Effector memory CD4-positive, alpha-beta T cell (primary cell): ENCODE results near the gene NRP1.
A peak's percentile ranks its signal among the peaks of the same experiment; 100 is the strongest.
"Not testable (repeated sequence)": the region's sequence is repeated elsewhere in the genome, so short reads cannot be mapped to it uniquely, and the experiment has no call there.

ENCODE experiments used
- DNase-seq, 3 donors: peaks; one replicate each; pipeline ENCODE4 v3.0.0-alpha.2; 2020
- H3K27ac ChIP-seq: 2 replicates; pipeline ENCODE4 v1.7.0; 2013; ENCODE audit warnings: mild to moderate bottlenecking, low read length, moderate library complexity; ENCODE audit not compliant: insufficient read depth, poor library complexity, severe bottlenecking
- H3K27me3 ChIP-seq: replicated peaks from 2 replicates; pipeline ENCODE4 v1.7.0; 2013; ENCODE audit warnings: mild to moderate bottlenecking, low read length; ENCODE audit not compliant: insufficient read depth, control insufficient read depth, poor library complexity, severe bottlenecking
- H3K36me3 ChIP-seq: 2 replicates; pipeline ENCODE4 v1.7.0; 2013; ENCODE audit warnings: mild to moderate bottlenecking, low read length, moderate library complexity; ENCODE audit not compliant: control insufficient read depth, insufficient read depth
- H3K4me1 ChIP-seq: 2 replicates; pipeline ENCODE4 v1.7.0; 2013; ENCODE audit warnings: low read length, mild to moderate bottlenecking; ENCODE audit not compliant: control insufficient read depth, insufficient read depth, poor library complexity, severe bottlenecking
- H3K4me3 ChIP-seq: 2 replicates; pipeline ENCODE4 v1.7.0; 2013; ENCODE audit warnings: low read length, low read depth, mild to moderate bottlenecking; ENCODE audit not compliant: insufficient read depth, poor library complexity, severe bottlenecking
- H3K9me3 ChIP-seq: 2 replicates; pipeline ENCODE4 v1.7.0; 2013; ENCODE audit warnings: mild to moderate bottlenecking, low read length, moderate library complexity; ENCODE audit not compliant: control insufficient read depth
- total RNA-seq, 3 donors: gene quantifications; one replicate each; lab custom pipeline; 2026; lab: John Stamatoyannopoulos, UW

The NRP1 gene
- total RNA-seq: 0.17 to 0.44 (median 0.39) reads per million in 3 donors

DNA sequence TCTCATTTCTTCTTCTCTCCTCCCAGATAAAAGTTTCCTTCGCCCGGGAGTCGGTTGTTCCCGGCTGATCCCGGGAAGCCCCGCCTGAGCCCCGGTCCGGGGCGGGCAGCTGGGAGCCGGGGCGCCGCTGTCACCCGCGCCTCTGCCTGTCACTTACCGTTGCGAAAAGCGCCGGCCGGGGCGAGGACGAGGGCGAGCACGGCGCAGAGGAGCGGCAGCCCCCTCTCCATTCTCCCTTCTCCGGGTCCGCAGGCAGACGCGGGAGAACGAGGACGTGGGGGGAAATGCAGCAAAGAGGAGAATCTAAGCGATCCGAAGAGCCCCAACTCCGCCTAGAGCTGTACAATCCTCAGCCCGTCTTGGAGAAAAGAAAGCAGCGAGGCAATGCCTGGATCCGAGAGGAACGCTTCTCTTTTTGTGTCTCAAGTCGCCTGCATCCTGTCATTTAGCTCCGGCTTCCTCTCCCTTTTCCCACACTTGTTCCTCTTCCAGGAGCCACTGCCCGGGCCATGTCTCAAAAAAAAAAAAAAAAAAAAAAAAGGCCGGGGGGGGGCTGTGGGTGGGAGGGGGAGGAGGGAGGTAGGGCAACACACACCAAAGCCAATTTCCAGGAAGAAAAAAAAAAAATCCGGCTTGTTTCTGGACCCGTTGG, at the start of gene NRP1:
Gene NRP1 (minus strand): TSS at position 515 of the 652 bp plus-strand sequence. CDS start 285 bp downstream, at position 230.
- Histone ChIP-seq H3K36me3 (no peaks in the 10 kb centered on the region), H3K9me3 (no peaks in the 10 kb centered on the region), H3K4me1 (peaks cover 32% of the 10 kb centered on the region), H3K27me3 (peaks cover 43% of the 10 kb centered on the region), H3K4me3 (peak within 1 kb of the TSS; percentile 66), H3K27ac (no peak within 1 kb of the TSS)
- no peak for DNase-seq

DNA sequence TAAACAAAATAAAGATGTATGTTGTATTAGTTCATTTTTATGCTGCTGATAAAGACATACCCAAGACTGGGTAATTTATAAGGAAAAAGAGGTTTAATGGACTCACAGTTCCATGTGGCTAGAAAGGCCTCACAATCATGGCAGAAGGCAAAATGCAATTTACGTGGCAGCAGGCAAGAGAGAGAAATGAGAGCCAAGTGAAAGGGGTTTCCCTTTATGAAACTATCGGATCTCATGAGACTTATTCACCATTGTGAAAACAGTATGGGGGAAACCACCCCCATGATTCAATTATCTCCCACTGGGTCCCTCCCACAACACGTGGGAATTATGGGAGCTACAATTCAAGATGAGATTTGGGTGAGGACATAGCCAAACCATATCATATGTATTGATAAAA, 49.7 kb upstream of the NRP1 start:
- not testable (repeated sequence) for H3K4me1 ChIP-seq, H3K9me3 ChIP-seq, H3K4me3 ChIP-seq, H3K27ac ChIP-seq, DNase-seq, H3K36me3 ChIP-seq, H3K27me3 ChIP-seq

- DNase-seq: no peak
- Histone ChIP-seq H3K27me3 (no peaks in the 10 kb centered on the region), H3K27ac (no peak overlapping the region), H3K4me3 (no peak overlapping the region), H3K9me3 (no peaks in the 10 kb centered on the region), H3K4me1 (no peaks in the 10 kb centered on the region), H3K36me3 (no peaks in the 10 kb centered on the region)
Measured at GRCh38 chr10:33382921-33383713, 48.6 kb upstream of the NRP1 start.

DNA sequence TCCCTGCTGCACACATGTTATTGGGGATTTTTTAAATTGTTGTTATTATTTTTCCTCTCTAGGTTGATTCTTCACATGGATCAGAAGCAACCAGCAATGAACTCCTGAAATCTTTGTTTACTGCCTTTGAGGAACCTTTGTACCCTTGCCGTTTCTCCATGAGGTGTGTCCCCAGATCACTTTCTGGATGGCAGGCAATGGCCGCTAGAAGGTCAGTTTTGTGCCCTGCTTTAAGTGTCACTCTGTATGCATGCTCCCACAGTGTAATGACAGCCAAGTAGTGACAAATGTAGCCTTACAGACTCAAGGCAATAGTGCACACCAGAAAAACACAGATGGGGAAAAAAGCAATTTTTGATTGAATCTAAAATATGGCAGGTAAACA, 47.7 kb upstream of the NRP1 start:
- H3K4me3 ChIP-seq: no peak overlapping the region
- no peaks in the 10 kb centered on the region for H3K9me3 ChIP-seq
- no peaks in the 10 kb centered on the region for H3K36me3 ChIP-seq
- DNase-seq: no peak
- H3K27ac ChIP-seq: no peak overlapping the region
- H3K4me1 ChIP-seq: no peaks in the 10 kb centered on the region
- no peaks in the 10 kb centered on the region for H3K27me3 ChIP-seq

DNA sequence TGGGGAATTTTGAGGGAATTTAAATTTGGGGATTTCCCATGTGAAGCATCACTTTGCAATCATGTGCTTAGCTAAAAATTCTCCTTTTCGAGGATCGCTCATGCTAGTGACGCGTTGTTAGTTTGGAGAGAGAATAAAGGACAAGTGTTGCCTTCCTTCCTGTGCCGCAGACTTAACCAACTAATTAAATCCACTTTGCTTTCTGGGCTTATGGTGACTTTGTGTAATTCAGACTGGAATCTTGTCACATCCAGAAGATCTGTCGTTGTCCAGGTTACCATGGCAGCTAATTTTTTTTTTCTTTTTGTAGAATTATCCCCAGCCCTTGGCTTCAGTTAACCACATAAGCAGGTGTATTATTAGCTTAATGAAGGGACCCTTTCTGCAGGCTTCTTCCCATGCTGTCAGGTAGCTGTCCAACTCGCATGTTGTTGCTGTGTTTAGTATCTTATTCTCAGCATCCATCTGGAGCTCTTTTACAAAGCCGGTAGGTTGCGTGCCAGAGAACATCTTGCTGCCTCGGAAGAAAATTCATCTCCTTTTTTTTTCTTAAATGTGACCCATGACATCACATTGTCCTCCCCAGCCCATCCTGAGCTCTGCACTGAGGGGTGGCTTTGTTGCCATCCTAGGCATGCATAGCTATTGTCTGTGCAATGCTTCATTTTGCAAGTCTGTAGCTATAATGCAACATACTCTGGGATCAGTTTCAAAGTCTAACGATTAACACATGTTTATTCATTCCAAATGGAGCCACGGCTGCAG, 47.2 kb upstream of the NRP1 start:
- Histone ChIP-seq H3K9me3 (no peaks in the 10 kb centered on the region), H3K27ac (no peak overlapping the region), H3K4me3 (no peak overlapping the region), H3K27me3 (no peaks in the 10 kb centered on the region), H3K4me1 (no peaks in the 10 kb centered on the region), H3K36me3 (no peaks in the 10 kb centered on the region)
- no peak for DNase-seq

GRCh38 chr10:33377658-33378025, 43.2 kb upstream of the NRP1 start:
- Histone ChIP-seq H3K27ac (no peak overlapping the region), H3K9me3 (no peaks in the 10 kb centered on the region), H3K36me3 (no peaks in the 10 kb centered on the region), H3K4me1 (no peaks in the 10 kb centered on the region), H3K4me3 (no peak overlapping the region), H3K27me3 (no peaks in the 10 kb centered on the region)
- DNase-seq: no peak

DNA sequence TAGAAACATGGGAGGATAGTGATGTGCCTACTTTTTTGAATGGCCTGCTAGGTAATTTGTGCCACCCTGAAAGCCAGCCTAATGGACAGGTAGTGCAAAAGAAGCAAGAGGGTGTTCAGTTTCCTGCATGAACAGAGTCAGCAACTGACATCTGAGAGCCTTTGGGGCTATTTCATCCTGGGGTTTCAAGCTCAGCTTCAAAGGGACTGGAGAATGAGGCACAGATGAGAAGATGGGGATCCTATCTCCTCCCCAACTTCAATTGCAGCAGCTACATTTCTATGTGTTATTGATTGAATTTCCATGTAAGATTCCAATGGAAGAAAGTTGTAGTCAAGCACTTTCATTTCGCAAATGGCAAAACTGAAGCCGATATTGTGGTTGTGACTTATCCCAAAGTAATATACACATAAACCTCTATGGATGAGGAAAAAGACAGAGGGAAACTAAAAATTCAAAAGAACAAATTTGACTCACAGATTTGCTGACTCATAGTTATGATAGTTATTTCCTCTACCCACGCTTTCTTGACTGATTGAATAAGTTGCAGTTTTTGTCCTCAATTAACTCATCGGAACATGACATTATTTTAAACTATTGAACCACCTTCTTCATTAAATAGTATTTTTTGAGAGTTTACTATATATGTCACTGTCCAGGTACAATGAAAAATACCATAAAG, 42.6 kb upstream of the NRP1 start:
- H3K9me3 ChIP-seq: no peaks in the 10 kb centered on the region
- H3K27me3 ChIP-seq: no peaks in the 10 kb centered on the region
- H3K27ac ChIP-seq: no peak overlapping the region
- H3K4me1 ChIP-seq: no peaks in the 10 kb centered on the region
- DNase-seq: no peak
- no peak overlapping the region for H3K4me3 ChIP-seq
- no peaks in the 10 kb centered on the region for H3K36me3 ChIP-seq

DNA sequence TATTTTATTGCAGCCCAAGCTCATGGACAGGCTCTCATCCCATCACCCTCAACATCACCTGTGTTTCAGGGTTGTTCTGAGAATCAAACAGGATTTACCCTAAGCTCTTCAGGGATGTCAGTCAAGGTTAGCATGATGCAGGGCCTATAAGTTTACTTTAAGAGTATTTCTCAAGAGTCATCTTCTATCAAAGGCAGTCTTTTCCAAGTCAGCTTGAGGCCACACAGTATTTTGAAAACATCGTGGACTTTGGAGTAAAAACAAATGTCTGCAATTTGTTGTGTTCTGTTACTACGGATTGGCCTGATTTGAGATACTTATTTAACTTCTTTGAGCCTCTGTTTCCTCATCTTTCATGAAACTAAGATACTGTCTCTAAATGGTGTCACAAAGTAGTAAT, 42.0 kb upstream of the NRP1 start:
- Histone ChIP-seq H3K4me1 (no peaks in the 10 kb centered on the region), H3K4me3 (no peak overlapping the region), H3K36me3 (no peaks in the 10 kb centered on the region), H3K27me3 (no peaks in the 10 kb centered on the region), H3K9me3 (no peaks in the 10 kb centered on the region), H3K27ac (no peak overlapping the region)
- DNase-seq: no peak

DNA sequence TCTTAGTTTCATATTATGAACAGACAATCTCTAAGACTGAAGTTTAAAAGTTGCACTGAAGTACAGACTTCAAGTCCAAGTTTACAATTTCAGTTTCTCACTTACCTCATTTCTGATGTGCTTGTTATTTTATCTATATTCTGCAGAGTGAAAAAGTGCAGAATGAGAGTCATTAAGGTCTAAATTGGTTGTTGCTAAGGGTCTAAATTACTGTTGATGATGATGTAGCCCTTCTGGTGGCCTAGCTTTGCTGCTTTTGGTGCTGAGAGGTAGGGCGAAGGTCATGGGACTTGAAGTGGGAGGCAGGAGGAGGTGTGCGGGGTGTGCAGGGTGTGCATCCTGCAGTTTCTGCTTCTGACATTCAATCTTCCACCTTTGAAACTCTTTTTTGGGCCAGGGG, 38.8 kb upstream of the NRP1 start:
- no peak overlapping the region for H3K27ac ChIP-seq
- H3K36me3 ChIP-seq: no peaks in the 10 kb centered on the region
- H3K4me1 ChIP-seq: no peaks in the 10 kb centered on the region
- H3K9me3 ChIP-seq: no peaks in the 10 kb centered on the region
- no peaks in the 10 kb centered on the region for H3K27me3 ChIP-seq
- DNase-seq: no peak
- no peak overlapping the region for H3K4me3 ChIP-seq
